HepG2 (cell line): ENCODE results near the gene AUNIP. TPM values are rescaled to one million over a fixed set of nuclear protein-coding genes. Genes with fewer than 3 reads are reported as not detected.

Experiments used
- BORCS8-MEF2B ChIP-seq: sonication (generic); formaldehyde crosslinking; IDR thresholded peaks from 2 replicates; pipeline ENCODE4 v1.8.0; 2022; ENCODE audit warnings: mild to moderate bottlenecking, missing genetic modification reagents
- BRD4 ChIP-seq: sonication (generic); formaldehyde crosslinking; IDR thresholded peaks from 2 replicates; pipeline ENCODE4 v1.4.0; 2020; ENCODE audit warnings: missing genetic modification reagents
- FOXA3 ChIP-seq: IDR thresholded peaks from 2 replicates; pipeline ENCODE4 v1.6.1; 2016; ENCODE audit warnings: missing genetic modification reagents, missing compliant biosample characterization
- REL ChIP-seq: sonication (generic); formaldehyde crosslinking; conservative IDR thresholded peaks from 2 replicates; pipeline ENCODE4 v1.8.0; 2022; ENCODE audit warnings: mild to moderate bottlenecking, missing genetic modification reagents, moderate library complexity
- REPIN1 ChIP-seq: sonication (generic); formaldehyde crosslinking; IDR thresholded peaks from 2 replicates; pipeline ENCODE4 v1.8.0; 2022; ENCODE audit warnings: missing genetic modification reagents, low read depth, mild to moderate bottlenecking, borderline replicate concordance
- RFX1 ChIP-seq: fragments of 450-650 bp; IDR thresholded peaks from 2 replicates; pipeline ENCODE4 v1.6.1; 2017
- ZMYM3 ChIP-seq: sonication (generic); formaldehyde crosslinking; IDR thresholded peaks from 2 replicates; pipeline ENCODE4 v1.5.1; 2020; ENCODE audit warnings: mild to moderate bottlenecking, missing genetic modification reagents
- ZNF383 ChIP-seq: sonication (generic); formaldehyde crosslinking; IDR thresholded peaks from 2 replicates; pipeline ENCODE4 v1.4.0; 2020; ENCODE audit warnings: missing genetic modification reagents, mild to moderate bottlenecking, borderline replicate concordance
- polyA plus RNA-seq, 8 experiments: library from polyadenylated mRNA; depleted of rRNA in 3 of 8; stranded (reverse) in 7 of 8; unstranded in 1 of 8; fragments of >200 nt; fragmentation: Illumina TruSeq in 4 of 8; extraction: Trizol in 4 of 8; gene quantifications; 2 replicates each; pipeline versions ENCODE4 v1.2.1 to v1.2.3, GENCODE V29; 2011 to 2016; ENCODE audit warnings: low read depth in 4 of 8, missing spikeins in 1 of 8, mixed read lengths in 1 of 8; ENCODE audit not compliant: insufficient read depth in 1 of 8
- total RNA-seq, 5 experiments: library from RNA; depleted of rRNA; stranded (reverse); fragments of >200 nt; fragmentation: Illumina TruSeq; extraction: Trizol; gene quantifications; 2 replicates each; pipeline ENCODE4 v1.2.3, GENCODE V29; 2016; ENCODE audit warnings: low read depth in 1 of 5
- TF ChIP-seq, protein P1 (sequence below): conservative IDR thresholded peaks from 2 replicates; pipeline ENCODE4 v1.6.1; 2018; ENCODE audit warnings: missing genetic modification reagents
- TF ChIP-seq, protein P2 (sequence below): sonication (generic); formaldehyde crosslinking; IDR thresholded peaks from 2 replicates; pipeline ENCODE4 v1.8.0; 2022; ENCODE audit warnings: missing genetic modification reagents, mild to moderate bottlenecking, borderline replicate concordance
- TF ChIP-seq, protein P3 (sequence below): sonication (generic); formaldehyde crosslinking; IDR thresholded peaks from 2 replicates; pipeline ENCODE4 v1.4.0; 2020; ENCODE audit warnings: missing genetic modification reagents
- TF ChIP-seq, protein P4 (sequence below): IDR thresholded peaks from 2 replicates; pipeline ENCODE4 v1.4.0; 2020; ENCODE audit warnings: mild to moderate bottlenecking, missing genetic modification reagents
- TF ChIP-seq, protein P5 (sequence below): sonication (generic); formaldehyde crosslinking; conservative IDR thresholded peaks from 2 replicates; pipeline ENCODE4 v1.8.0; 2022; ENCODE audit warnings: low read depth, missing genetic modification reagents
- TF ChIP-seq, protein P6 (sequence below): sonication (generic); formaldehyde crosslinking; conservative IDR thresholded peaks from 2 replicates; pipeline ENCODE4 v1.4.0; 2020; ENCODE audit warnings: mild to moderate bottlenecking, missing genetic modification reagents, moderate library complexity

The AUNIP gene
- total and polyA plus RNA-seq, 2 of the 13 experiments (the other 11 are each of a cell fraction or from before 2014, with no cell fraction given), result 3.8 to 12.3 TPM

DNA sequence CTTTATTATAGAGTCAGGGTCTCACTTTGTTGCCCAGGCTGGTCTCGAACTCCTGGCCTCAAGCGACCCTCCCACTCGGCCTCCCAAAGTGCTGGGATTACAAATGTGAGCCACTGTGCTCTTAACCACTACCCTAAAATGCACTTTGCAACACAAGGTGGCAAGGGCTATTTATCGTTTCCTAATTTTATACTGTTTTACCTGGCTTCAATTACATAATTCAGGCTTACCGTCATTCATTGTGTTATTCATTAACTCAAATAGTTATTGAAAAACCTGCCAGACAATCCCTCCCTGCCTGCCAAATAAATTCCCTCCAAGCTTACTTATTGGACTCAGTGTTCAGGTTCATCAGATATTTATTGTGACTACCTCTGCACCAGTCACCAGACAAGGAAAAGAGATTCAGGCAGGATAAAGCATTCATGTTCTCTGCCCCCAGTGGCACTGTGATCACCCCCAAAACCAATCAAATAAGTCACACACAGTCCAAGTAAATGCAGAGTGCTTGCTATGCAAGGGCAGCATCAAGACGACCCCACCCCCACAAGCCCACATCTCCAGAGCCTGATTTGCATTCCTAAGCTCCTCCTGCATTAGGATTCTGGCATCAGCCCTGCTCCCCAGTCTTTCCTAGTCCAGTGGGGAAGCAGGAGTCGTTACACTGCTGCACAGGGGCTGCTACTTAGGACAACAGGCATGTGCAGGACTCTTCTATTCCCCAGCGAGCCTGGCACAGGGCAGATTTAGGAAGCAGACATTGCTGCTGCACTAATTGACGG lies 8.1 kb upstream of the AUNIP start (continued):
- TF ChIP-seq, protein P1, sequence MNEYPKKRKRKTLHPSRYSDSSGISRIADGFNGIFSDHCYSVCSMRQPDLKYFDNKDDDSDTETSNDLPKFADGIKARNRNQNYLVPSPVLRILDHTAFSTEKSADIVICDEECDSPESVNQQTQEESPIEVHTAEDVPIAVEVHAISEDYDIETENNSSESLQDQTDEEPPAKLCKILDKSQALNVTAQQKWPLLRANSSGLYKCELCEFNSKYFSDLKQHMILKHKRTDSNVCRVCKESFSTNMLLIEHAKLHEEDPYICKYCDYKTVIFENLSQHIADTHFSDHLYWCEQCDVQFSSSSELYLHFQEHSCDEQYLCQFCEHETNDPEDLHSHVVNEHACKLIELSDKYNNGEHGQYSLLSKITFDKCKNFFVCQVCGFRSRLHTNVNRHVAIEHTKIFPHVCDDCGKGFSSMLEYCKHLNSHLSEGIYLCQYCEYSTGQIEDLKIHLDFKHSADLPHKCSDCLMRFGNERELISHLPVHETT (CRISPR knock-in tag), result no peak
- peak; percentile 15; the same call in 1 of the 2 replicates for TF ChIP-seq REPIN1 (CRISPR knock-in tag)
- 0 out of 2 replicates have a peak, but pooled peaks have one; percentile 16 for TF ChIP-seq FOXA3 (CRISPR knock-in tag)
- TF ChIP-seq, protein P2, sequence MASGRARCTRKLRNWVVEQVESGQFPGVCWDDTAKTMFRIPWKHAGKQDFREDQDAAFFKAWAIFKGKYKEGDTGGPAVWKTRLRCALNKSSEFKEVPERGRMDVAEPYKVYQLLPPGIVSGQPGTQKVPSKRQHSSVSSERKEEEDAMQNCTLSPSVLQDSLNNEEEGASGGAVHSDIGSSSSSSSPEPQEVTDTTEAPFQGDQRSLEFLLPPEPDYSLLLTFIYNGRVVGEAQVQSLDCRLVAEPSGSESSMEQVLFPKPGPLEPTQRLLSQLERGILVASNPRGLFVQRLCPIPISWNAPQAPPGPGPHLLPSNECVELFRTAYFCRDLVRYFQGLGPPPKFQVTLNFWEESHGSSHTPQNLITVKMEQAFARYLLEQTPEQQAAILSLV, result no peak
- no peak for TF ChIP-seq RFX1
- TF ChIP-seq, protein P3, sequence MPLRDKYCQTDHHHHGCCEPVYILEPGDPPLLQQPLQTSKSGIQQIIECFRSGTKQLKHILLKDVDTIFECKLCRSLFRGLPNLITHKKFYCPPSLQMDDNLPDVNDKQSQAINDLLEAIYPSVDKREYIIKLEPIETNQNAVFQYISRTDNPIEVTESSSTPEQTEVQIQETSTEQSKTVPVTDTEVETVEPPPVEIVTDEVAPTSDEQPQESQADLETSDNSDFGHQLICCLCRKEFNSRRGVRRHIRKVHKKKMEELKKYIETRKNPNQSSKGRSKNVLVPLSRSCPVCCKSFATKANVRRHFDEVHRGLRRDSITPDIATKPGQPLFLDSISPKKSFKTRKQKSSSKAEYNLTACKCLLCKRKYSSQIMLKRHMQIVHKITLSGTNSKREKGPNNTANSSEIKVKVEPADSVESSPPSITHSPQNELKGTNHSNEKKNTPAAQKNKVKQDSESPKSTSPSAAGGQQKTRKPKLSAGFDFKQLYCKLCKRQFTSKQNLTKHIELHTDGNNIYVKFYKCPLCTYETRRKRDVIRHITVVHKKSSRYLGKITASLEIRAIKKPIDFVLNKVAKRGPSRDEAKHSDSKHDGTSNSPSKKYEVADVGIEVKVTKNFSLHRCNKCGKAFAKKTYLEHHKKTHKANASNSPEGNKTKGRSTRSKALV, result no peak
- TF ChIP-seq, protein P4, sequence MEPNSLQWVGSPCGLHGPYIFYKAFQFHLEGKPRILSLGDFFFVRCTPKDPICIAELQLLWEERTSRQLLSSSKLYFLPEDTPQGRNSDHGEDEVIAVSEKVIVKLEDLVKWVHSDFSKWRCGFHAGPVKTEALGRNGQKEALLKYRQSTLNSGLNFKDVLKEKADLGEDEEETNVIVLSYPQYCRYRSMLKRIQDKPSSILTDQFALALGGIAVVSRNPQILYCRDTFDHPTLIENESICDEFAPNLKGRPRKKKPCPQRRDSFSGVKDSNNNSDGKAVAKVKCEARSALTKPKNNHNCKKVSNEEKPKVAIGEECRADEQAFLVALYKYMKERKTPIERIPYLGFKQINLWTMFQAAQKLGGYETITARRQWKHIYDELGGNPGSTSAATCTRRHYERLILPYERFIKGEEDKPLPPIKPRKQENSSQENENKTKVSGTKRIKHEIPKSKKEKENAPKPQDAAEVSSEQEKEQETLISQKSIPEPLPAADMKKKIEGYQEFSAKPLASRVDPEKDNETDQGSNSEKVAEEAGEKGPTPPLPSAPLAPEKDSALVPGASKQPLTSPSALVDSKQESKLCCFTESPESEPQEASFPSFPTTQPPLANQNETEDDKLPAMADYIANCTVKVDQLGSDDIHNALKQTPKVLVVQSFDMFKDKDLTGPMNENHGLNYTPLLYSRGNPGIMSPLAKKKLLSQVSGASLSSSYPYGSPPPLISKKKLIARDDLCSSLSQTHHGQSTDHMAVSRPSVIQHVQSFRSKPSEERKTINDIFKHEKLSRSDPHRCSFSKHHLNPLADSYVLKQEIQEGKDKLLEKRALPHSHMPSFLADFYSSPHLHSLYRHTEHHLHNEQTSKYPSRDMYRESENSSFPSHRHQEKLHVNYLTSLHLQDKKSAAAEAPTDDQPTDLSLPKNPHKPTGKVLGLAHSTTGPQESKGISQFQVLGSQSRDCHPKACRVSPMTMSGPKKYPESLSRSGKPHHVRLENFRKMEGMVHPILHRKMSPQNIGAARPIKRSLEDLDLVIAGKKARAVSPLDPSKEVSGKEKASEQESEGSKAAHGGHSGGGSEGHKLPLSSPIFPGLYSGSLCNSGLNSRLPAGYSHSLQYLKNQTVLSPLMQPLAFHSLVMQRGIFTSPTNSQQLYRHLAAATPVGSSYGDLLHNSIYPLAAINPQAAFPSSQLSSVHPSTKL (CRISPR knock-in tag), result peak; percentile 48
- 0 out of 2 replicates have a peak, but pooled peaks have one; percentile 54 for TF ChIP-seq ZMYM3
- no peak for TF ChIP-seq BORCS8-MEF2B
- no peak for TF ChIP-seq BRD4
- TF ChIP-seq, protein P5, sequence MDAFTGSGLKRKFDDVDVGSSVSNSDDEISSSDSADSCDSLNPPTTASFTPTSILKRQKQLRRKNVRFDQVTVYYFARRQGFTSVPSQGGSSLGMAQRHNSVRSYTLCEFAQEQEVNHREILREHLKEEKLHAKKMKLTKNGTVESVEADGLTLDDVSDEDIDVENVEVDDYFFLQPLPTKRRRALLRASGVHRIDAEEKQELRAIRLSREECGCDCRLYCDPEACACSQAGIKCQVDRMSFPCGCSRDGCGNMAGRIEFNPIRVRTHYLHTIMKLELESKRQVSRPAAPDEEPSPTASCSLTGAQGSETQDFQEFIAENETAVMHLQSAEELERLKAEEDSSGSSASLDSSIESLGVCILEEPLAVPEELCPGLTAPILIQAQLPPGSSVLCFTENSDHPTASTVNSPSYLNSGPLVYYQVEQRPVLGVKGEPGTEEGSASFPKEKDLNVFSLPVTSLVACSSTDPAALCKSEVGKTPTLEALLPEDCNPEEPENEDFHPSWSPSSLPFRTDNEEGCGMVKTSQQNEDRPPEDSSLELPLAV (CRISPR knock-in tag), result no peak
- no peak for TF ChIP-seq REL (CRISPR knock-in tag)
- TF ChIP-seq ZNF383 (CRISPR knock-in tag), result no peak
- TF ChIP-seq, protein P6, sequence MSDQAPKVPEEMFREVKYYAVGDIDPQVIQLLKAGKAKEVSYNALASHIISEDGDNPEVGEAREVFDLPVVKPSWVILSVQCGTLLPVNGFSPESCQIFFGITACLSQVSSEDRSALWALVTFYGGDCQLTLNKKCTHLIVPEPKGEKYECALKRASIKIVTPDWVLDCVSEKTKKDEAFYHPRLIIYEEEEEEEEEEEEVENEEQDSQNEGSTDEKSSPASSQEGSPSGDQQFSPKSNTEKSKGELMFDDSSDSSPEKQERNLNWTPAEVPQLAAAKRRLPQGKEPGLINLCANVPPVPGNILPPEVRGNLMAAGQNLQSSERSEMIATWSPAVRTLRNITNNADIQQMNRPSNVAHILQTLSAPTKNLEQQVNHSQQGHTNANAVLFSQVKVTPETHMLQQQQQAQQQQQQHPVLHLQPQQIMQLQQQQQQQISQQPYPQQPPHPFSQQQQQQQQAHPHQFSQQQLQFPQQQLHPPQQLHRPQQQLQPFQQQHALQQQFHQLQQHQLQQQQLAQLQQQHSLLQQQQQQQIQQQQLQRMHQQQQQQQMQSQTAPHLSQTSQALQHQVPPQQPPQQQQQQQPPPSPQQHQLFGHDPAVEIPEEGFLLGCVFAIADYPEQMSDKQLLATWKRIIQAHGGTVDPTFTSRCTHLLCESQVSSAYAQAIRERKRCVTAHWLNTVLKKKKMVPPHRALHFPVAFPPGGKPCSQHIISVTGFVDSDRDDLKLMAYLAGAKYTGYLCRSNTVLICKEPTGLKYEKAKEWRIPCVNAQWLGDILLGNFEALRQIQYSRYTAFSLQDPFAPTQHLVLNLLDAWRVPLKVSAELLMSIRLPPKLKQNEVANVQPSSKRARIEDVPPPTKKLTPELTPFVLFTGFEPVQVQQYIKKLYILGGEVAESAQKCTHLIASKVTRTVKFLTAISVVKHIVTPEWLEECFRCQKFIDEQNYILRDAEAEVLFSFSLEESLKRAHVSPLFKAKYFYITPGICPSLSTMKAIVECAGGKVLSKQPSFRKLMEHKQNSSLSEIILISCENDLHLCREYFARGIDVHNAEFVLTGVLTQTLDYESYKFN (CRISPR knock-in tag), result 0 out of 2 replicates have a peak, but pooled peaks have one; percentile 22
